Stimulated activated CD4-positive, alpha-beta T cell treated with anti-CD3 and anti-CD28 coated beads, TNF-alpha, amount 100 ng/mL, for 1 hour (primary cell): ENCODE results near the gene ATP1B4.
A peak's percentile ranks its signal among the peaks of the same experiment; 100 is the strongest.
"Not testable (repeated sequence)": the region's sequence is repeated elsewhere in the genome, so short reads cannot be mapped to it uniquely, and the experiment has no call there.

Experiments used
- DNase-seq, 3 donors: peaks; one replicate each; pipeline ENCODE4 v3.0.0-alpha.2; 2020; ENCODE audit warnings: low read depth in 3 of 3, low spot score in 1 of 3

Gene ATP1B4

DNA sequence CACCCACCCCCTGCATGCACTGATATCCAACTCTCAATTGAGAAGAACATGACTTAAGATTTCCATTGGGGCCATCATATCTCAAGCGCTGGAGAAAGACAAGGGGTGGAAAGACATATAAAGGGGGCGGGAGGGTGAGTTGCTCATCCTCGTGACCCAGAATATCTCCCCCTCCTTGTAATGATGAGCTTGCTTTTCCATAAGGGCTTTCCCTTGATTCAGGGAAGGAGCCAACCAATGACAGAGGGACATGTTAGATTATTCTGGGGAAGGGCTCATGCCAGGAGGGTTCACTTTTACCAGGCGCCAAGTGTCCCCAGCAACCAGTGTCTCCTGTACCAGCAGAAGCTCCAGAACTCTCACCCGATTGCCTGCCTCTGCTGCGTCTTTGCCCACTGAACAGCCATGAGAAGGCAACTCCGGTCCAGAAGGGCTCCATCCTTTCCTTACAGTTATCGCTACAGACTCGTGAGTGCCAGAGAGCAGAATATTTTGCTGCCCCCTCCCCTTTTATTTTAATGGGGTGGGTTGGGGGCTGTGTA is at the start of gene ATP1B4:
Gene ATP1B4 (plus strand): TSS at position 326 of the 542 bp plus-strand sequence. CDS start 80 bp downstream, at position 406.
- no peak for DNase-seq

GRCh38 chrX:120315776-120316175 is 46.1 kb upstream of the ATP1B4 start:
- no peak for DNase-seq

GRCh38 chrX:120316587-120317283 is 45.2 kb upstream of the ATP1B4 start:
- DNase-seq, result no peak

DNA sequence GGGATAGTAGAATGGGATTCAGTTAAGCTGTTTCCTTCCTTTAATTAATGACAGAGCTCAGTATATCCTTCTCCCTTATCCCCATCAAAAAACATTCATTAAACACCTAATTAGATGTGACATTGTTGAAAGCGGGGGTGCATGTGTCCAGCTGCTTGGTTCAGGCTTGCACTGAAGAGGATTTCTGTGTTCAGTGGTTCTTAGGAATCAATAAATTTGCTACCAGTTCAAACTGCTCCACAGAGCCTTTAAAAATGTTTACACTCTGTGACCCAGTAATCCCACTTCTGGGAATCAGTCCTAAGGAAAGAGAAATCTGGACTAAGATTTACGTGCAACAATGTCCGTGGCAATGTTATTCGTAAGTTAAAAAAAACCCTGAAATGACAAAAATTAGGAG is 43.5 kb upstream of the ATP1B4 start:
- DNase-seq, result no peak

DNA sequence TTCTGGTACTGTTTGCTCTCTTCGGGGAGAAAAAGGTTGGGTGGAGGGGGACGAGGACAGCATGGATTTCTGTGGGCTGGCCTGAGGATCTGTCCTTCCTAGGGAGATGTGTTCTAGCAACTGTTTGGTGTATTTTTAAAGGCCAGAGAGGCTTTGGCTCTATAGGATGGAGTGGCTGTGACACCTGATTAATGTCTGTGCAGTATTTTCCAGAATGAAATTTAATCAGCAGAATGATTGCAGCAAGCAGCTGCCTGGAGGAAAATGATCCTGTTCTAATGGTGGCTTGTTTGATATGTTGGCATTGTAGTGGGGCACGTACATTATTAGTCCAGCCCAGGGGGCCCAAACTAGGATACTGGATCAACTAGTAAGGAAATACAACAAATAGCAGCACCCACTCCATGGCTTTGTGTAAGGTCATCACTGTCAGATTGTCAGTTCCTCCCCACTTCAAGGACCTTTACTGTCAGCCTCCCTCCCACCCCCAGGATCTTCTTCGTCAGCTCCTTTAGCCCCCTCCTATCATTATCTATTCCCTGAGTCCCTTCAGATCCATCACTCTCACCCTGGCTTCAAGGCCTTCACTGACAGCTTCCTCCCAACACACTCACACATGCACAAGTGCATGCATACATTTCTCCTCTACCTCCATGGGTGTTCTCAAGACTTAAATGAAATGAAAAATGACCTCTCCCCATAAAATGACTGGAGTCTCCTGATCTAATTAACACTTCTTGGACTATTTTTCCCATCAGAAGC is 40.2 kb upstream of the ATP1B4 start:
- no peak for DNase-seq

- no peak for DNase-seq
Observed at GRCh38 chrX:120331116-120331515, 30.8 kb upstream of the ATP1B4 start.

DNA sequence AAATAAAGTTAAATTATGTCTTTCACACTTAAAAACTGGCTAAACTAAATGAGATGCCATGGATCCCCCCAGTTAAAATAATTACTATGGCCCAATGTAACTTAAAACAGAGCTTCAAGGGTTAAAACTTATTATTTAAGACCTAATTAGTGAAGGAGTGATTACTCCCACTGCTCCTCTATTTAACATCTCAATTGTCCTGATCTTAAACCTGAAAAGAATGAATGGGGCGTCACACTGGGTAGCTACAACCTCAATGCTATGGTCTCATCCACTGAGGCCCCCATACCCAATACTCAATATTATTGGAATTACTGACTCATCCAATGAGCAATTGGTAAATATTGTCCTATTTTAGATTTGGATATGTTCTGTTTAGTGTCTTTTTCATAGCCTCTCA is 29.5 kb upstream of the ATP1B4 start:
- no peak for DNase-seq

DNA sequence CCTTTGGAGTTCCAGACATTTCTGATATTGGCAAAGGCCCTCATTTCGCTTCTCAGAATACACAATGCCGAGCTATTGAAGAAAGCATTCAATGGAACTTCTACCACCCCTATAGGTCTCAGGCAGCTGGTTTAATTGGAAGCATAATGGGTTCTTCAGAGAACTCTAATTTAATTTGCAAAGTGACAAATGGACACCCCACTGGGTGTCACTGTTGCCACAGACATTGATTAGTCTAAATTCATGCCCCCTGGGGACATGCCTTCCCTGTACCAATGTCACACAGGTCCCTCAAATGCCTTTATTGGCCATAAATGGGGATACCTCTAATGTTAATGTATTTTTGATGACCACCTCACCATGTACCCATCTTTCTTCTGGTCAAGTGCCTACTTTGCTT is 27.7 kb upstream of the ATP1B4 start:
- no peak for DNase-seq

DNA sequence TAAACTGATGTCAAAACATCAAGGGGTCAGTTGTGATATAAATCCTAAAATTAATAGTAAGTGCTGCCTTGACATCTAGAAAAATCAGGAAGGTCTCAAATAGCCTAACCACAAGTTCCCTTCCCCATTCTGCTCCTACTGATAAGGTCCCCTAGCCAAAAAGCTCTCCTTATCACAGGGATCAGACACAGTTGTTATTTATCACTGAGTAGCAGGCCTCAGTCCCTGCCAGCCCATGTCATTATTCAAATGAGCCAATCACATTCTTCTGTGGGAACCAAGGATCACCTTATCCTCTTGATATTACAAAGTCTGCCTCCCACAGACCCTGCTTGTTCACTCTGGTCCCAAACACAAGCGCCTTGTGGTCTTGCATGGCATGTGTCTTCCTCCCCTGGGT is 27.3 kb upstream of the ATP1B4 start:
- DNase-seq, result no peak

DNA sequence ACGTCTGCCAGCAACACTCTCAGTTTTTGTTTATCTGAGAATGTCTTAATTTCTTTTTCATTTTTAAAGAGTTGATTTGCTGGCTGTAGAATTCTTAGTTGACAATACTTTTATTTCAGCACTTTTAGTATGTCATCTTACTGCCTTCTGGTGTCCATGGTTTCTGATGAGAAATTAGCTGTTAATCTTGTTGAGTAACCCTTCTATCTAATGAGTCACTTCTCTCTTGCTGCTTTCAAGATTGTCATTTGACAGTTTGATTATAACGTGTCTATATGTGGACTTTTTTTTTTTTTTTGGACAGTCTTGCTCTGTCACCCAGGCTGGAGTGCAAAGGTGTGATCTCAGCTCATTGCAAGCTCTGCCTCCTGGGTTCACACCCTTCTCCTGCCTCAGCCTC is 26.6 kb upstream of the ATP1B4 start:
- no peak for DNase-seq

DNA sequence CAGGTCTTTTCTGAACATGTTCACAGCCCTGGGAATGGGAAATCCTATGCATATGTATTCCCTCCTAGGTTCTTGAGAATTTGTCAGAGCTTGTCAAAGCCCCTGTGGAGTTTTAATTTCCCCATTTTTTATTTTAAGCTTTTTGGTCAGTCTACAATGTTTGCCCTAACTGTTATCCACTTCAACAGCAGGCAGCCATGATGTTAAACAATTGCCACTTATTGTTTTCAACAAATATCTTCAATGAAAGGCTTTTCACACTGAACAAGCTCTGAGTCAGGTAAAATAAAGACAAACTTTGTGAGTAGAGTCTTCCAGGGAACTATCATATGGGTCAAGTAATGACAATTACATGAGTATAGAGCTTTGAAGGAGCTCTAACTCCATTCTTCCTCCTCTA is 25.0 kb upstream of the ATP1B4 start:
- no peak for DNase-seq

DNA sequence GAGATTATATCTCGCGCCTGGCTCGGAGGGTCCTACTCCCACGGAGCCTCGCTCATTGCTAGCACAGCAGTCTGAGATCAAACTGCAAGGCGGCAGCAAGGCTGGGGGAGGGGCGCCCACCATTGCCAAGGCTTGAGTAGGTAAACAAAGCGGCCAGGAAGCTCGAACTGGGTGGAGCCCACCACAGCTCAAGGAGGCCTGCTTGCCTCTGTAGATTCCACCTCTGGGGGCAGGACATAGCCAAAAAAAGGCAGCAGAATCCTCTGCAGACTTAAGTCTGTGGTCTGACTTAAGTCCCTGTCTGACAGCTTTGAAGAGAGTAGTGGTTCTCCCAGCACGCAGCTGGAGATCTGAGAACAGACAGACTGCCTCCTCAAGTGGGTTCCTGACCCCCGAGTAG is 17.3 kb upstream of the ATP1B4 start:
- not testable (repeated sequence) for DNase-seq

GRCh38 chrX:120350450-120351138 is 11.3 kb upstream of the ATP1B4 start:
- no peak for DNase-seq

DNA sequence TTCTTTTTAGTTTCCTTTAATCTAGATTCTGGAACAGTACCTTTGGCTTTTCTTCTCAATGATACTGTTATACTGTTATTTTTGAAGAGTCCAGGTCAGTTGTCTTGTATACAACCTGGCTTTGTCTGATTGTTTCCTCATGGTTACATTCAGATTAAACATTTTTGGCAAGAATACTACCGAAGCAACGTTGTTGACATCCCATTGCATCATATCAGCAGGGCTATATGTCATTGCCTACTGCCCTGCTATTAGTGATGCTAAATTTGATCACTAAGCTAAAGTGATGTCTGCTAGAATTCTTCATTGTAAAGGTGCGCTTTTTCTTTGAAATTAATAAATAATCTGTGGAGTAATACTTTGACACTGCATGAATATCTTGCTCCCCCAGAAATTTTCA is 5.8 kb upstream of the ATP1B4 start:
- no peak for DNase-seq

- DNase-seq, result no peak
Observed at GRCh38 chrX:120357186-120357585, 4.7 kb upstream of the ATP1B4 start.

GRCh38 chrX:120358737-120359456 is 3.0 kb upstream of the ATP1B4 start:
- no peak for DNase-seq

DNA sequence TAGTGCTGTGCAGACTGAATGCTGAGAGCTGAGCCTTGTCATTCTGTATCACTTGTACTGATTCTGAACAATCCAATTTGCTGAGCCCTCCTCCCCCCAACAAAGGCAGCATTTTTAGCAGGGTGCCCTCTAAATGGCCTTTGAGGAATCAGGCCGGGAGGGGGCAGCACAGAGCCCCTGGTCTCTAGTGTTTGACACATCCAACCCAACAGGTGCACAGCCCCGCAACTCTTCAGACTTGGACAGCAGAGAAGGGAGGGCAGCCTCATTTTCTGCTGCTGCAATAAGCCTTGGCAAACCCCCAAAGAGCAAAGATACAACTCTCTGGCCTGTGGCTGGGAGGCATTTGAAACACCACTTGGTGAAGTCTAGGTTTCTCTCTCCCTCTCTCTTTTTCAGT is 3.4 kb downstream of the ATP1B4 start:
- peak in 2 of 3 donors; percentile 6 to 47 for DNase-seq

DNA sequence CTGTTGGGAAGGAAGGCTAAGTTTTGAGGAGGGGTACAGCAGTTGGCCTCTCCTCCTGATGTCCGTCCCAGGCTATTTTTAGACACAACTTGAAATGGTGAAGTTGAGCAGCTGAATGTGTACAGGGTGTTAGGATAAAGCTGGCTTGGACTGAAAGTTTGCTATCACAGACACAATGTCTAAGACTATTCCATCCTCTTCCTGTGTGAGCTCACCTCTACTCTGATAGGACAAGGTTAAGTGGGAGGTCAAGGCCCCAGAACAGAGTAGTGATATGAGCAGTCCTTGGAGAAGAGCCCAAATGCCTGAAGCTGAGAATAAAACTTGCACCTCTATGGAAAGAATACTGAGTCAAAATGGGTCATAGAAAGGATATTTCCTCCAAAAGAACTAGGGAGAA is 4.1 kb downstream of the ATP1B4 start:
- no peak for DNase-seq

GRCh38 chrX:120366794-120367193 is 4.9 kb downstream of the ATP1B4 start:
- DNase-seq, result no peak

- DNase-seq, result no peak
Observed at GRCh38 chrX:120367402-120368109, 5.7 kb downstream of the ATP1B4 start.
